K562 (cell line): ENCODE results near the gene TPK1. TPM values are rescaled to one million over a fixed set of nuclear protein-coding genes. Genes with fewer than 3 reads are reported as not detected.

ENCODE experiments used
- ARID3B ChIP-seq: fragments of 250-450 bp; sonication (Bioruptor Pico); IDR thresholded peaks from 2 replicates; pipeline ENCODE4 v1.4.0; 2020; ENCODE audit warnings: borderline replicate concordance
- RBBP5 ChIP-seq: fragments of 200-600 bp; sonication (generic); IDR thresholded peaks from 2 replicates; pipeline ENCODE4 v1.6.1; 2012; ENCODE audit warnings: borderline replicate concordance, mild to moderate bottlenecking, low read length, control low read depth, inconsistent platforms; ENCODE audit not compliant: insufficient read depth, poor library complexity, severe bottlenecking
- ZNF124 ChIP-seq: sonication (generic); formaldehyde crosslinking; IDR thresholded peaks from 2 replicates; pipeline ENCODE4 v1.8.1; 2022; ENCODE audit warnings: missing genetic modification reagents
- ZNF518B ChIP-seq: fragments of 250-450 bp; sonication (Bioruptor Pico); IDR thresholded peaks from 2 replicates; pipeline ENCODE4 v1.5.0; 2021; ENCODE audit warnings: mild to moderate bottlenecking, moderate library complexity
- polyA plus RNA-seq, 8 experiments: library from polyadenylated mRNA; depleted of rRNA in 4 of 8; stranded (reverse) in 5 of 8; unstranded in 3 of 8; fragments of >200 nt; fragmentation: Nextera tagmentation in 2 of 8; fragmentation: Illumina TruSeq in 1 of 8; extraction: Ambion mirVana in 2 of 8; extraction: Trizol in 1 of 8; gene quantifications; 2 replicates each; pipeline versions ENCODE4 v1.2.1 to v1.2.3, GENCODE V29; 2011 to 2014; ENCODE audit warnings: inconsistent platforms in 1 of 8, missing spikeins in 1 of 8
- total RNA-seq, 7 experiments: library from RNA; depleted of rRNA in 6 of 7; stranded (reverse); fragments of >200 nt in 6 of 7; fragmentation: Illumina TruSeq in 2 of 7; extraction: Trizol in 2 of 7; gene quantifications; 2 replicates each; pipeline versions ENCODE4 v1.2.1 to v1.2.3, GENCODE V29; 2011 to 2021; ENCODE audit warnings: low replicate concordance in 1 of 7
- TF ChIP-seq, protein P1 (sequence below): fragments of 450-650 bp; IDR thresholded peaks from 2 replicates; pipeline ENCODE4 v1.6.1; 2017; ENCODE audit warnings: mild to moderate bottlenecking, moderate library complexity

Gene TPK1
- total and polyA plus RNA-seq, 9 of the 15 experiments (the other 6 are each of a cell fraction or from before 2014, with no cell fraction given) = 5.1 to 16.2 (median 9.2) TPM

- no peak for TF ChIP-seq ZNF518B
- TF ChIP-seq RBBP5 = no peak
- TF ChIP-seq, protein P1, sequence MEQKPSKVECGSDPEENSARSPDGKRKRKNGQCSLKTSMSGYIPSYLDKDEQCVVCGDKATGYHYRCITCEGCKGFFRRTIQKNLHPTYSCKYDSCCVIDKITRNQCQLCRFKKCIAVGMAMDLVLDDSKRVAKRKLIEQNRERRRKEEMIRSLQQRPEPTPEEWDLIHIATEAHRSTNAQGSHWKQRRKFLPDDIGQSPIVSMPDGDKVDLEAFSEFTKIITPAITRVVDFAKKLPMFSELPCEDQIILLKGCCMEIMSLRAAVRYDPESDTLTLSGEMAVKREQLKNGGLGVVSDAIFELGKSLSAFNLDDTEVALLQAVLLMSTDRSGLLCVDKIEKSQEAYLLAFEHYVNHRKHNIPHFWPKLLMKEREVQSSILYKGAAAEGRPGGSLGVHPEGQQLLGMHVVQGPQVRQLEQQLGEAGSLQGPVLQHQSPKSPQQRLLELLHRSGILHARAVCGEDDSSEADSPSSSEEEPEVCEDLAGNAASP = no peak
- no peak for TF ChIP-seq ZNF124 (CRISPR knock-in tag)
- no peak for TF ChIP-seq ARID3B (CRISPR knock-in tag)
These were observed 170.0 kb downstream of the TPK1 start (continued) for GRCh38 chr7:144665689-144666381.
